HepG2 (cell line): ENCODE data around the gene SLC22A23. TPM values are rescaled to one million over a fixed set of nuclear protein-coding genes. Genes with fewer than 3 reads are reported as not detected.
A peak's percentile ranks its signal among the peaks of the same experiment; 100 is the strongest.

Experiments used
- DDIT3 ChIP-seq: sonication (generic); formaldehyde crosslinking; IDR thresholded peaks from 2 replicates; pipeline ENCODE4 v1.4.0; 2020; ENCODE audit warnings: mild to moderate bottlenecking, missing genetic modification reagents
- ELF4 ChIP-seq: sonication (generic); formaldehyde crosslinking; IDR thresholded peaks from 2 replicates; pipeline ENCODE4 v1.5.0; 2020; ENCODE audit warnings: missing genetic modification reagents, mild to moderate bottlenecking, moderate library complexity, borderline replicate concordance
- EP300 ChIP-seq, 3 experiments: sonication (generic) in 1 of 3; formaldehyde crosslinking in 1 of 3; IDR thresholded peaks; 2 replicates each; pipeline versions ENCODE4 v1.5.1 to v1.6.1; 2011 to 2020; ENCODE audit warnings: low read depth in 2 of 3, low read length in 2 of 3, borderline replicate concordance in 1 of 3, improper control_type of control experiment in 1 of 3, mild to moderate bottlenecking in 1 of 3, missing genetic modification reagents in 1 of 3, moderate library complexity in 1 of 3
- GATA4 ChIP-seq: sonication (generic); IDR thresholded peaks from 2 replicates; pipeline ENCODE4 v1.6.1; 2016; ENCODE audit warnings: antibody characterized with exemption, low read depth, borderline replicate concordance
- GMEB1 ChIP-seq: sonication (generic); formaldehyde crosslinking; IDR thresholded peaks from 2 replicates; pipeline ENCODE4 v1.5.1; 2020; ENCODE audit warnings: missing genetic modification reagents, mild to moderate bottlenecking, borderline replicate concordance
- JARID2 ChIP-seq: sonication (generic); formaldehyde crosslinking; IDR thresholded peaks from 2 replicates; pipeline ENCODE4 v1.8.1; 2023; ENCODE audit warnings: missing genetic modification reagents, inconsistent platforms; ENCODE audit not compliant: insufficient replicate concordance
- JUN ChIP-seq: sonication (generic); formaldehyde crosslinking; IDR thresholded peaks from 2 replicates; pipeline ENCODE4 v1.4.0; 2020; ENCODE audit warnings: mild to moderate bottlenecking, missing genetic modification reagents
- MAZ ChIP-seq, 2 experiments: sonication (generic) in 1 of 2; formaldehyde crosslinking in 1 of 2; IDR thresholded peaks; 2 replicates each; pipeline versions ENCODE4 v1.5.0 to v1.6.1; 2012 to 2020; ENCODE audit warnings: low read depth in 2 of 2, mild to moderate bottlenecking in 2 of 2, borderline replicate concordance in 1 of 2, improper control_type of control experiment in 1 of 2, low read length in 1 of 2, missing genetic modification reagents in 1 of 2, moderate library complexity in 1 of 2
- NCOA2 ChIP-seq: sonication (generic); formaldehyde crosslinking; IDR thresholded peaks from 2 replicates; pipeline ENCODE4 v1.8.0; 2022; ENCODE audit warnings: inconsistent platforms
- NFIB ChIP-seq: sonication (generic); formaldehyde crosslinking; IDR thresholded peaks from 2 replicates; pipeline ENCODE4 v1.9.0; 2021; ENCODE audit warnings: missing genetic modification reagents, mild to moderate bottlenecking, borderline replicate concordance
- PITX1 ChIP-seq: sonication (generic); formaldehyde crosslinking; IDR thresholded peaks from 2 replicates; pipeline ENCODE4 v1.5.1; 2020; ENCODE audit warnings: mild to moderate bottlenecking, missing genetic modification reagents
- POGK ChIP-seq: sonication (generic); formaldehyde crosslinking; conservative IDR thresholded peaks from 2 replicates; pipeline ENCODE4 v1.8.0; 2022; ENCODE audit warnings: mild to moderate bottlenecking, moderate library complexity, missing genetic modification reagents
- RAD21 ChIP-seq: fragments of 450-650 bp; formaldehyde crosslinking; IDR thresholded peaks from 2 replicates; pipeline ENCODE4 v1.5.0; 2020; ENCODE audit warnings: mild to moderate bottlenecking
- TEF ChIP-seq: sonication (generic); formaldehyde crosslinking; IDR thresholded peaks from 2 replicates; pipeline ENCODE4 v1.5.0; 2020; ENCODE audit warnings: missing genetic modification reagents
- TMF1 ChIP-seq: sonication (generic); formaldehyde crosslinking; IDR thresholded peaks from 2 replicates; pipeline ENCODE4 v1.8.1; 2022; ENCODE audit warnings: low read depth, missing genetic modification reagents
- ZBTB25 ChIP-seq: IDR thresholded peaks from 2 replicates; pipeline ENCODE4 v1.6.1; 2018; ENCODE audit warnings: missing genetic modification reagents
- ZNF276 ChIP-seq: sonication (generic); formaldehyde crosslinking; IDR thresholded peaks from 2 replicates; pipeline ENCODE4 v1.4.0; 2020; ENCODE audit warnings: mild to moderate bottlenecking, low read depth, missing genetic modification reagents
- ZNF552 ChIP-seq: sonication (generic); formaldehyde crosslinking; IDR thresholded peaks from 2 replicates; pipeline ENCODE4 v1.9.0; 2022; ENCODE audit warnings: missing genetic modification reagents, mild to moderate bottlenecking, borderline replicate concordance
- ZNF720 ChIP-seq: sonication (generic); formaldehyde crosslinking; IDR thresholded peaks from 2 replicates; pipeline ENCODE4 v1.4.0; 2020; ENCODE audit warnings: missing genetic modification reagents
- polyA plus RNA-seq, 8 experiments: library from polyadenylated mRNA; depleted of rRNA in 3 of 8; stranded (reverse) in 7 of 8; unstranded in 1 of 8; fragments of >200 nt; fragmentation: Illumina TruSeq in 4 of 8; extraction: Trizol in 4 of 8; gene quantifications; 2 replicates each; pipeline versions ENCODE4 v1.2.1 to v1.2.3, GENCODE V29; 2011 to 2016; ENCODE audit warnings: low read depth in 4 of 8, missing spikeins in 1 of 8, mixed read lengths in 1 of 8; ENCODE audit not compliant: insufficient read depth in 1 of 8
- total RNA-seq, 5 experiments: library from RNA; depleted of rRNA; stranded (reverse); fragments of >200 nt; fragmentation: Illumina TruSeq; extraction: Trizol; gene quantifications; 2 replicates each; pipeline ENCODE4 v1.2.3, GENCODE V29; 2016; ENCODE audit warnings: low read depth in 1 of 5

Gene SLC22A23
- total and polyA plus RNA-seq, 2 of the 13 experiments (the other 11 are each of a cell fraction or from before 2014, with no cell fraction given) = 11.8 to 17.5 TPM

- TF ChIP-seq ZBTB25 (no peak), TMF1 (CRISPR knock-in tag) (no peak), JARID2 (CRISPR knock-in tag) (peak; percentile 62), MAZ (IDR thresholded peaks at IDR 0.05; ENCODE audit: borderline replicate concordance, low read depth, low read length) (peak; percentile 53; the same call in 1 of the 2 replicates), MAZ (CRISPR knock-in tag; IDR thresholded peaks at IDR 0.05; ENCODE audit: low read depth) (no peak), NCOA2 (CRISPR knock-in tag) (peak; percentile 26), EP300 (IDR thresholded peaks at IDR 0.05; ENCODE audit: low read depth in 2 of 2, low read length in 2 of 2) (peak in 1 of 2 experiments; percentile 30; a peak in 1 of 4 replicates), EP300 (CRISPR knock-in tag; IDR thresholded peaks at IDR 0.05; ENCODE audit: borderline replicate concordance) (no peak; the same call in 1 of the 2 replicates), ZNF720 (no peak), GMEB1 (CRISPR knock-in tag) (peak; percentile 36; the same call in 1 of the 2 replicates), ZNF552 (CRISPR knock-in tag) (no peak), RAD21 (CRISPR knock-in tag) (no peak), POGK (CRISPR knock-in tag) (no peak), ZNF276 (no peak), ELF4 (CRISPR knock-in tag) (no peak), JUN (CRISPR knock-in tag) (no peak), DDIT3 (CRISPR knock-in tag) (no peak), NFIB (no peak), PITX1 (CRISPR knock-in tag) (0 out of 2 replicates have a peak, but pooled peaks have one; percentile 30), GATA4 (no peak), TEF (CRISPR knock-in tag) (no peak)
Observed at GRCh38 chr6:3247255-3248146, 209.3 kb downstream of the SLC22A23 start (continued).
